WI38 (cell line): Measurements from ENCODE around the gene ACCSL.

Source experiments
- H3K4me3 ChIP-seq: 2 replicates; pipeline ENCODE4 v1.5.1; 2011; ENCODE audit warnings: low read depth, mild to moderate bottlenecking, control low read depth, low read length
- CTCF ChIP-seq: IDR thresholded peaks from 2 replicates; pipeline ENCODE4 v1.5.1; 2012; ENCODE audit warnings: low read depth, mild to moderate bottlenecking, control low read depth, low read length

ACCSL gene

GRCh38 chr11:44037658-44037998 lies 10.2 kb upstream of the ACCSL start:
- TF ChIP-seq CTCF, result no peak
- H3K4me3 ChIP-seq, result no peak overlapping the region

- no peak for TF ChIP-seq CTCF
- H3K4me3 ChIP-seq, result no peak overlapping the region
Measured at GRCh38 chr11:44043157-44043556, 4.6 kb upstream of the ACCSL start.

- TF ChIP-seq CTCF, result no peak
- no peak overlapping the region for H3K4me3 ChIP-seq
Measured at GRCh38 chr11:44046182-44046581, 1.6 kb upstream of the ACCSL start.

GRCh38 chr11:44047298-44047697 lies 483 bp upstream of the ACCSL start:
- H3K4me3 ChIP-seq, result no peak overlapping the region
- no peak for TF ChIP-seq CTCF

GRCh38 chr11:44049832-44050231 lies 2.1 kb downstream of the ACCSL start:
- TF ChIP-seq CTCF, result no peak
- H3K4me3 ChIP-seq, result no peak overlapping the region

- TF ChIP-seq CTCF, result no peak
- H3K4me3 ChIP-seq, result no peak overlapping the region
Measured at GRCh38 chr11:44051171-44051570, 3.4 kb downstream of the ACCSL start.

GRCh38 chr11:44057340-44057739 lies 9.6 kb downstream of the ACCSL start:
- H3K4me3 ChIP-seq, result no peak overlapping the region
- no peak for TF ChIP-seq CTCF

GRCh38 chr11:44058275-44058674 lies 10.5 kb downstream of the ACCSL start:
- TF ChIP-seq CTCF, result no peak
- H3K4me3 ChIP-seq, result no peak overlapping the region
